GM10248 (cell line): ENCODE results near the gene FAM3C.

ENCODE experiments used
- CTCF ChIA-PET: fragments of 300-600 bp; sonication (Branson Sonifier 250); formaldehyde crosslinking; extraction: SDS; loops from one replicate; lab custom pipeline; 2021; ENCODE audit warnings: antibody characterized with exemption; lab: Yijun Ruan, JAX
- POLR2A ChIA-PET: fragments of 350-650 bp; sonication (Branson Sonifier 250); formaldehyde crosslinking; extraction: SDS; loops from one replicate; lab custom pipeline; 2020; ENCODE audit warnings: antibody characterized with exemption; lab: Yijun Ruan, JAX
- DNase-seq: peaks from one replicate; pipeline ENCODE4 v3.0.0; 2012; ENCODE audit errors: extremely low spot score
- TF ChIP-seq, protein P1 (sequence below): IDR thresholded peaks from 2 replicates; pipeline ENCODE4 v1.5.1; 2012; ENCODE audit warnings: mild to moderate bottlenecking, low read depth; ENCODE audit errors: extremely low read depth, missing control alignments, control extremely low read depth

Gene FAM3C

GRCh38 chr7:121373177-121373576 is 22.9 kb downstream of the FAM3C start:
- CTCF ChIA-PET, result interaction anchor here (1.0 to 11.4 kb wide), 4 partner anchors 13 to 174 kb away, joined by 3 to 157 read pairs (median 32); partner anchors contain the start of gene FAM3C
- TF ChIP-seq, protein P1, sequence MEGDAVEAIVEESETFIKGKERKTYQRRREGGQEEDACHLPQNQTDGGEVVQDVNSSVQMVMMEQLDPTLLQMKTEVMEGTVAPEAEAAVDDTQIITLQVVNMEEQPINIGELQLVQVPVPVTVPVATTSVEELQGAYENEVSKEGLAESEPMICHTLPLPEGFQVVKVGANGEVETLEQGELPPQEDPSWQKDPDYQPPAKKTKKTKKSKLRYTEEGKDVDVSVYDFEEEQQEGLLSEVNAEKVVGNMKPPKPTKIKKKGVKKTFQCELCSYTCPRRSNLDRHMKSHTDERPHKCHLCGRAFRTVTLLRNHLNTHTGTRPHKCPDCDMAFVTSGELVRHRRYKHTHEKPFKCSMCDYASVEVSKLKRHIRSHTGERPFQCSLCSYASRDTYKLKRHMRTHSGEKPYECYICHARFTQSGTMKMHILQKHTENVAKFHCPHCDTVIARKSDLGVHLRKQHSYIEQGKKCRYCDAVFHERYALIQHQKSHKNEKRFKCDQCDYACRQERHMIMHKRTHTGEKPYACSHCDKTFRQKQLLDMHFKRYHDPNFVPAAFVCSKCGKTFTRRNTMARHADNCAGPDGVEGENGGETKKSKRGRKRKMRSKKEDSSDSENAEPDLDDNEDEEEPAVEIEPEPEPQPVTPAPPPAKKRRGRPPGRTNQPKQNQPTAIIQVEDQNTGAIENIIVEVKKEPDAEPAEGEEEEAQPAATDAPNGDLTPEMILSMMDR, result no peak
- POLR2A ChIA-PET, result interaction anchor here (0.7 kb wide), 1 partner anchor 23 kb away, joined by 5 read pairs; the partner anchor contains the start of gene FAM3C
- DNase-seq, result no peak

- peak; percentile 45 for DNase-seq
- TF ChIP-seq, protein P1, result no peak
- ChIA-PET CTCF (interaction anchor here (1.0 to 11.4 kb wide), 6 partner anchors 11 to 175 kb away, joined by 3 to 157 read pairs (median 4); partner anchors contain the start of gene FAM3C), POLR2A (interaction anchor here (0.7 kb wide), 1 partner anchor 23 kb away, joined by 5 read pairs; the partner anchor contains the start of gene FAM3C)
Measured at GRCh38 chr7:121372376-121373010, 23.6 kb downstream of the FAM3C start.

- POLR2A ChIA-PET, result no interaction called here
- no peak for DNase-seq
- CTCF ChIA-PET, result interaction anchor here (1.0 to 11.4 kb wide), 4 partner anchors 11 to 175 kb away, joined by 3 to 157 read pairs (median 32); partner anchors contain the start of gene FAM3C
- TF ChIP-seq, protein P1, result no peak
Measured at GRCh38 chr7:121371883-121372282, 24.2 kb downstream of the FAM3C start.

- CTCF ChIA-PET, result interaction anchor here (1.0 to 11.4 kb wide), 4 partner anchors 10 to 175 kb away, joined by 3 to 157 read pairs (median 32); partner anchors contain the start of gene FAM3C
Measured at GRCh38 chr7:121371367-121371766, 24.7 kb downstream of the FAM3C start.

DNA sequence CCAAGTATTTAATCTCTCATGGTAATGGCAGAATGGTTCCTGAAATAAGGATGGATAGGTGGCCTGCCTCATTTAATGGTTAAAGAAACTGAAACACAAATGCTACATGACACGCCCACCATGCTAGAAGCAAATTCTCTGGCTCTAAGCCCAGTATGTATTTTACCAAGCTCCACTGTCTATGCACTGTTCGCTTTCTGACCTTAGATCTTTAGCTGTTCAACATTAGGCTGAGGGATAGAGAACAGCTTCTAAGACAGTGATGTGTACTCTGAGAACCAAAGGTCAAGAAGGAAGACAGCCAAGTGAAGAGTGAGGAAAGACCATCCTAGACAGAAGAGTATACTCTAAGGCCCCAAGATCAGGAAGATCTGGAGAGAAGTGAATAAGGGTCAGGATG is 26.6 kb downstream of the FAM3C start:
- no peak for DNase-seq
- POLR2A ChIA-PET, result interaction anchor here (1.0 kb wide), 1 partner anchor 27 kb away, joined by 3 read pairs; the partner anchor contains the start of gene FAM3C
- CTCF ChIA-PET, result interaction anchor here (0.9 to 11.4 kb wide), 6 partner anchors 14 to 512 kb away, joined by 3 to 157 read pairs (median 13); partner anchors contain the start of genes FAM3C and TSPAN12
- TF ChIP-seq, protein P1, result no peak

More at GRCh38 chr7:121371367-121371766, 24.7 kb downstream of the FAM3C start:
- TF ChIP-seq, protein P1, result no peak
- no peak for DNase-seq
- POLR2A ChIA-PET, result no interaction called here

DNA sequence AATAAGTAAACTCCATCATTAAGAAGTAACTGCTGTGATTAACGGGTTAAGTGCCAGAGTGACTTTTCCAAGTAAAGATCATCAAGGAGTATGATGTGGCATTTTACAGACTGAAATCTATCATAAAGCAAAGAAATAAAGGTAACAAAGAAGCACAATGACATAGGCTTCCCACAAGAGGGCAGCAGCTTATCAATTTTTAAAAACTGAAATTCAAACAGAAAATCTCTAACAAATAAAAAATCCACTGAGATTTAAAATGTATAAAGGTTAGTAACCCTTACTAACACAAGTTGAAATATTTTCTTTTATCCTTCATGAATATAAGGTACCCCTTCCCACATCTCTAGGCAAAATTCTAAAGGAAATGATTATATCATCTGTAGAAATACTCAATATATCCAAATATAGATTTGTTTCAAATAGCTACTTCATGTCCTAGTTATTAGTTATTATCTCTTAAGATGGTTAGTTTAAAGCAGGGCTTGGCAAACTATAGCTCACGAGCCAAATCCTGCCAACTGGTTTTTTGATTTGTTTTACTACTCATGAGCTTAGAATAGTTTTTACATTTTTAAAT is 29.2 kb downstream of the FAM3C start:
- POLR2A ChIA-PET, result interaction anchor here (1.8 kb wide), 1 partner anchor 28 kb away, joined by 7 read pairs; the partner anchor contains the start of gene FAM3C
- TF ChIP-seq, protein P1, result peak; percentile 51
- CTCF ChIA-PET, result interaction anchor here (0.6 to 11.4 kb wide), 38 partner anchors 9 to 627 kb away, joined by 3 to 157 read pairs (median 5); partner anchors contain the start of gene FAM3C
- peak; percentile 28 for DNase-seq
